ENCODE data around the gene DNTTIP2.
"Not testable (repeated sequence)": the region's sequence is repeated elsewhere in the genome, so short reads cannot be mapped to it uniquely, and the experiment has no call there.

- TF ChIP-seq CTCF (IDR thresholded peaks at IDR 0.05); POLR2A (IDR thresholded peaks at IDR 0.05); EP300 (IDR thresholded peaks at IDR 0.05; ENCODE audit: low read depth): not testable (repeated sequence)
Observed at GRCh38 chr1:93857653-93858052, 21.4 kb downstream of the DNTTIP2 start.
